Fibroblast of lung (primary cell): ENCODE results near the gene NMRAL1.

Source experiments
- CTCF ChIP-seq, 2 donors: IDR thresholded peaks in 1 of 2; conservative IDR thresholded peaks in 1 of 2; 1 replicate in 1 of 2; 2 replicates in 1 of 2; pipeline ENCODE4 v1.5.1; 2011 to 2012; ENCODE audit warnings: low read length in 2 of 2, control low read depth in 1 of 2, inconsistent platforms in 1 of 2, low read depth in 1 of 2, mild to moderate bottlenecking in 1 of 2
- EZH2 ChIP-seq: IDR thresholded peaks from 2 replicates; pipeline ENCODE4 v1.5.1; 2012; ENCODE audit warnings: low read length, control low read depth, mild to moderate bottlenecking; ENCODE audit errors: missing control alignments

DNA sequence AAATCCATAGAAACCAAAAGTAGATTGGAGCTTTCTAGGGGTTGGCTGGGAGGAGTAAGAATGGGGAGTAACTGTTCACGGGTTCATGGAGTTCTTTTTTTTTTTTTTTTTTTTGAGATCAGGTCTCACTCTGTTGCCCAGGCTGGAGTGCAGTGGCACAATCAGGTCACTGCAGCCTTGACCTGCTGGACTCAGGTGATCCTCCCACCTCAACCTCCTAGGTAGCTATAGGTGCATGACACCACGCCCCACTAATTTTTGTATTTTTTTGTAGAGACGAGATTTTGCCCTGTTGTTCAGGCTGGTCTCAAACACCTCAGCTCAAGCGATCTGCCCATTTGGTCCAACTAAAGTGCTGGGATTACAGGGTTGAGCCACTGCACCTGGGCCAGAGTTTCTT is 1.5 kb downstream of the NMRAL1 start:
- TF ChIP-seq EZH2 (no peak), CTCF (conservative IDR thresholded peaks at IDR 0.05 in 1 of 2, IDR thresholded peaks at IDR 0.05 in 1 of 2; ENCODE audit: low read depth in 1 of 2, low read length in 2 of 2) (no peak)
